ENCODE results near the gene AGO4.

DNA sequence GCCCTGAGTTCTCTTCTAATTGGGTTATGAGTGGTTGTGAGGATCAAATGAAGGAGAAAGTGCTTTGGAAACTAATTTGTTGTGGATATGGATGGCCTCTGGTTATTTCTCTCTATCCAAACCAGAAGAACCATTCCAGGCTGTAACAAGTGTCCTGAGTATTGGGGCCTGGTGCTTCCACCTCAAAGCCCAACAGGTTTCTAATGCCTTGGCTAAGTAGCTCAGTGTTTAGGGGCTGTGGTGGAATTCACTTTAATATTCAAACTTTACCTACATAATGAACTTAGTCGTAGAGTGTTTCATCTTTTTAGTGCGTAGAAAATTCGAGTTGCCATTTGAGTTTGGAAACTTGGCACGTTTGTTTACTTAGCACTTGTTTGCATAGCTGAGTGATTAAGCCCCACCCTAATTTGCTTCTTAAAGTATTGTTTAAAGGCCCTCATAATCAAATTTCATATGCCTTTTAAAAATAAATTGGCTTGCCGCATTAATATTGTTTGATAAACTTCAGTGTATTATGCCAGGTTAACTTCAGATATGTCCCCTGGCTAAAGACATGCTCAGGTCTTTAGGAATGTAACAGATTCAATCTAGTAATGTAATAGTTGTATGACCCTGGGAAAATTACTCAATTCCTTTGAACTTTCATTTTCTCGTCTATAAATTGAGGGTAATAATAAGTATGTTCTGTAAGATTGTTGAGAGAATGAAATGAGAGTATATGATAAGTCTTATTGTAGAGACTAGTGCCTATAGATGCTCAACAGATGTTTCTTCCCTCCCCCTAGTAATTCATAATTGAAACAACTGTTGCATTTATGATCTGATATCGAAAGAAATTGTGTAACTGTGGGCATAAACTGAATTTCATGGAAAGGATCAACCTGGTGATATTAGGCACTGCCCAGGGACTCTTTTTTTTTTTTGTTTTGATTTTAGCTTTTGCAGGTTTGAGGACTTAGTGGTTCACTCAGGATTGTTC lies 1.6 kb downstream of the AGO4 start:
- TF ChIP-seq RXRA (IDR thresholded peaks at IDR 0.05; ENCODE audit: insufficient read depth, low read depth, low read length) (no peak), POLR2AphosphoS5 (IDR thresholded peaks at IDR 0.05; ENCODE audit: low read depth, low read length) (no peak), POLR2A (IDR thresholded peaks at IDR 0.05; ENCODE audit: control extremely low read depth in 1 of 2, low read depth in 2 of 2, low read length in 2 of 2) (no peak), CHD2 (IDR thresholded peaks at IDR 0.05; ENCODE audit: low read length) (no peak)
- TF ChIP-seq, protein P1, sequence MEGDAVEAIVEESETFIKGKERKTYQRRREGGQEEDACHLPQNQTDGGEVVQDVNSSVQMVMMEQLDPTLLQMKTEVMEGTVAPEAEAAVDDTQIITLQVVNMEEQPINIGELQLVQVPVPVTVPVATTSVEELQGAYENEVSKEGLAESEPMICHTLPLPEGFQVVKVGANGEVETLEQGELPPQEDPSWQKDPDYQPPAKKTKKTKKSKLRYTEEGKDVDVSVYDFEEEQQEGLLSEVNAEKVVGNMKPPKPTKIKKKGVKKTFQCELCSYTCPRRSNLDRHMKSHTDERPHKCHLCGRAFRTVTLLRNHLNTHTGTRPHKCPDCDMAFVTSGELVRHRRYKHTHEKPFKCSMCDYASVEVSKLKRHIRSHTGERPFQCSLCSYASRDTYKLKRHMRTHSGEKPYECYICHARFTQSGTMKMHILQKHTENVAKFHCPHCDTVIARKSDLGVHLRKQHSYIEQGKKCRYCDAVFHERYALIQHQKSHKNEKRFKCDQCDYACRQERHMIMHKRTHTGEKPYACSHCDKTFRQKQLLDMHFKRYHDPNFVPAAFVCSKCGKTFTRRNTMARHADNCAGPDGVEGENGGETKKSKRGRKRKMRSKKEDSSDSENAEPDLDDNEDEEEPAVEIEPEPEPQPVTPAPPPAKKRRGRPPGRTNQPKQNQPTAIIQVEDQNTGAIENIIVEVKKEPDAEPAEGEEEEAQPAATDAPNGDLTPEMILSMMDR (IDR thresholded peaks at IDR 0.05; ENCODE audit: control extremely low read depth in 1 of 3, insufficient read depth in 1 of 3, low read depth in 1 of 3, low read length in 3 of 3), result no peak

Data from H1 (cell line).